Measurements from ENCODE around the gene LRRC75A.

The LRRC75A gene

GRCh38 chr17:16493531-16494046 is 1.6 kb upstream of the LRRC75A start:
- DNase-seq (ENCODE audit: low read depth, low spot score): no peak

- DNase-seq (ENCODE audit: low read depth, low spot score): no peak
These were observed 879 bp upstream of the LRRC75A start for GRCh38 chr17:16492613-16493530.

- no peak for DNase-seq (ENCODE audit: low read depth, low spot score)
These were observed 776 bp downstream of the LRRC75A start for GRCh38 chr17:16491131-16491702.

GRCh38 chr17:16489431-16489830 is 2.6 kb downstream of the LRRC75A start:
- DNase-seq (ENCODE audit: low read depth, low spot score): no peak

GRCh38 chr17:16488968-16489337 is 3.0 kb downstream of the LRRC75A start:
- DNase-seq (ENCODE audit: low read depth, low spot score): no peak

GRCh38 chr17:16488186-16488967 is 3.6 kb downstream of the LRRC75A start:
- DNase-seq (ENCODE audit: low read depth, low spot score): no peak

GRCh38 chr17:16486373-16487250 is 5.4 kb downstream of the LRRC75A start:
- no peak for DNase-seq (ENCODE audit: low read depth, low spot score)

GRCh38 chr17:16484445-16485175 is 7.4 kb downstream of the LRRC75A start:
- no peak for DNase-seq (ENCODE audit: low read depth, low spot score)

- no peak for DNase-seq (ENCODE audit: low read depth, low spot score)
These were observed 8.9 kb downstream of the LRRC75A start for GRCh38 chr17:16483021-16483645.

- DNase-seq (ENCODE audit: low read depth, low spot score): no peak
These were observed 9.7 kb downstream of the LRRC75A start for GRCh38 chr17:16482253-16482652.

- DNase-seq (ENCODE audit: low read depth, low spot score): no peak
These were observed 11.0 kb downstream of the LRRC75A start for GRCh38 chr17:16480995-16481394.

GRCh38 chr17:16479264-16479663 is 12.7 kb downstream of the LRRC75A start:
- DNase-seq (ENCODE audit: low read depth, low spot score): no peak

GRCh38 chr17:16478649-16479048 is 13.3 kb downstream of the LRRC75A start:
- no peak for DNase-seq (ENCODE audit: low read depth, low spot score)

- no peak for DNase-seq (ENCODE audit: low read depth, low spot score)
These were observed 14.3 kb downstream of the LRRC75A start for GRCh38 chr17:16477666-16478065.

- DNase-seq (ENCODE audit: low read depth, low spot score): no peak
These were observed 14.7 kb downstream of the LRRC75A start for GRCh38 chr17:16477255-16477654.

GRCh38 chr17:16475179-16475704 is 16.8 kb downstream of the LRRC75A start:
- DNase-seq (ENCODE audit: low read depth, low spot score): no peak

GRCh38 chr17:16474012-16474725 is 17.8 kb downstream of the LRRC75A start:
- DNase-seq (ENCODE audit: low read depth, low spot score): no peak

- no peak for DNase-seq (ENCODE audit: low read depth, low spot score)
These were observed 18.7 kb downstream of the LRRC75A start for GRCh38 chr17:16473044-16474011.
